A549 (cell line): ENCODE results near the gene ELMO2.

Experiments
- CEBPB ChIP-seq, 2 experiments: fragments of >200 bp in 1 of 2; sonication (Bioruptor Twin) in 1 of 2; formaldehyde crosslinking in 1 of 2; IDR thresholded peaks; 2 replicates each; pipeline ENCODE4 v1.6.1; 2012 to 2016
- CTCF ChIP-seq: fragments of >200 bp; sonication (Bioruptor Twin); formaldehyde crosslinking; IDR thresholded peaks from 3 replicates; pipeline ENCODE4 v1.5.1; 2016

DNA sequence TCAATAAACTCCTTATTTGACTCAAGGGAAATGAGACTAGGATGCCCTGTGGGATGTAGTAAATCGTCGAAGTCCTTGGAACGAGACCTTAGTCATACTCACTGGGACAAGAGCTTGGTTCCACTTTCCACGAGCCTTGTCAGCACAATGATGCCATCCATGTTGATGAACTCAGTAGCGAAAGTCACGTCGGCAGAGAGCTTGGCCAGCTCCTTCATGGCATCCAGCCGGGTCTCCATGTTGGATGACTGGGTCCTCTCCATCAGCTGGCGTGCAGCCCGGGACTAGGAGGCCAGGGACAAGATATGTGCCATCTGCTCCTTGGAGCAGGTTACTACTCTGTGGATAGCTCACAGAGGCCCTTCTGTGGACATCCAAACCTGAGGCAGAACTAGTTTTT, 17.5 kb downstream of the ELMO2 start:
- TF ChIP-seq CTCF: no peak
- no peak for TF ChIP-seq CEBPB (IDR thresholded peaks at IDR 0.05)
